Adrenal gland (tissue), 12 donors: ENCODE measurements around the gene TMEM63C. TPM values are rescaled to one million over a fixed set of nuclear protein-coding genes. Genes with fewer than 3 reads are reported as not detected.

Experiments used
- DNase-seq, 7 donors: peaks; one replicate each; pipeline ENCODE4 v3.0.0-alpha.2; 2019 to 2020
- H3K27ac ChIP-seq, 5 donors: fragments of 200-600 bp; sonication (generic) in 4 of 5; 1 replicate in 3 of 5; 2 replicates in 2 of 5; pipeline versions ENCODE4 v1.5.1 to v1.8.0; 2016 to 2020; ENCODE audit warnings: mild to moderate bottlenecking in 1 of 5
- H3K27me3 ChIP-seq: fragments of 200-600 bp; 2 replicates; pipeline ENCODE4 v1.8.0; 2021
- H3K36me3 ChIP-seq, 2 donors: fragments of 200-600 bp; replicated peaks in 1 of 2; 1 replicate in 1 of 2; 2 replicates in 1 of 2; pipeline versions ENCODE4 v1.5.1 to v1.8.0; 2018 to 2022
- H3K4me1 ChIP-seq, 2 donors: fragments of 200-600 bp; replicated peaks in 1 of 2; 1 replicate in 1 of 2; 2 replicates in 1 of 2; pipeline versions ENCODE4 v1.5.1 to v1.8.0; 2018 to 2021
- H3K4me3 ChIP-seq, 4 donors: fragments of 200-600 bp; sonication (generic) in 3 of 4; one replicate each; pipeline ENCODE4 v1.5.1; 2016 to 2018
- H3K9me3 ChIP-seq, 3 donors: fragments of 200-600 bp; sonication (generic) in 1 of 3; replicated peaks in 1 of 3; 1 replicate in 2 of 3; 2 replicates in 1 of 3; pipeline versions ENCODE4 v1.5.1 to v1.8.0; 2016 to 2021
- POLR2A ChIP-seq, 2 donors: fragments of 450-650 bp; IDR thresholded peaks; one replicate each; pipeline ENCODE4 v1.6.1; 2017; ENCODE audit warnings: antibody characterized with exemption in 2 of 2, mild to moderate bottlenecking in 2 of 2, moderate library complexity in 1 of 2
- WGBS, 4 donors: extraction: QIAGEN DNeasy Blood & Tissue Kit in 2 of 4; methylation state at CpG; one replicate each; pipeline versions ENCODE4 v1.1.5 to v1.1.7; 2013 to 2017; 5-methylcytosine and 5-hydroxymethylcytosine counted together
- intact Hi-C, 2 donors: fragments of 100-400 bp; cut with DNase I; formaldehyde crosslinking; loops; one replicate each; pipeline versions ENCODE4 v1.14.1 to v1.15.0; 2022 to 2023
- polyA plus RNA-seq, 3 donors: library from polyadenylated mRNA; stranded (reverse); fragments of 200-250 nt in 2 of 3; fragments of 350-450 nt in 1 of 3; fragmentation: Illumina TruSeq in 1 of 3; extraction: RNeasy Lipid Tissue Mini Kit (QIAGEN cat#74804) in 1 of 3; gene quantifications; one replicate each; pipeline ENCODE4 v1.2.3, GENCODE V29; 2013 to 2014
- total RNA-seq, 9 donors: library from RNA; depleted of rRNA in 4 of 9; stranded (reverse); fragments of >200 nt in 4 of 9; fragments of 120-200 nt in 1 of 9; fragmentation: NEBNext Ultra II Directional in 1 of 9; extraction: Animal tissue kit (Norgen Biotek cat#: 25700) in 1 of 9; gene quantifications; one replicate each; pipeline versions ENCODE4 v1.1.0 to v1.2.4, GENCODE V29; 2013 to 2023
- TF ChIP-seq, protein P1 (sequence below), 6 experiments: fragments of 450-650 bp in 4 of 6; fragments of 200-600 bp in 2 of 6; sonication (generic) in 1 of 6; IDR thresholded peaks; 1 replicate in 5 of 6; 2 replicates in 1 of 6; pipeline versions ENCODE4 v1.5.1 to v1.8.0; 2016 to 2021; ENCODE audit warnings: antibody characterized with exemption in 6 of 6, mild to moderate bottlenecking in 2 of 6, moderate library complexity in 1 of 6
- donor health status: healthy with polysubstance abuse.
- donor health status: Bipolar disorder and iron deficiency.
- donor health status: DM: yes; HTN: yes; CAD: no.
- donor health status: DM: no; HTN: no; CAD: no.
- donor health status: DM: no; HTN: no; CAD: no.
- donor health status: DM: yes; HTN: yes; CAD: no.

The TMEM63C gene
- total and polyA plus RNA-seq, 12 donors = 2.7 to 21.2 (median 8.3) TPM

DNA sequence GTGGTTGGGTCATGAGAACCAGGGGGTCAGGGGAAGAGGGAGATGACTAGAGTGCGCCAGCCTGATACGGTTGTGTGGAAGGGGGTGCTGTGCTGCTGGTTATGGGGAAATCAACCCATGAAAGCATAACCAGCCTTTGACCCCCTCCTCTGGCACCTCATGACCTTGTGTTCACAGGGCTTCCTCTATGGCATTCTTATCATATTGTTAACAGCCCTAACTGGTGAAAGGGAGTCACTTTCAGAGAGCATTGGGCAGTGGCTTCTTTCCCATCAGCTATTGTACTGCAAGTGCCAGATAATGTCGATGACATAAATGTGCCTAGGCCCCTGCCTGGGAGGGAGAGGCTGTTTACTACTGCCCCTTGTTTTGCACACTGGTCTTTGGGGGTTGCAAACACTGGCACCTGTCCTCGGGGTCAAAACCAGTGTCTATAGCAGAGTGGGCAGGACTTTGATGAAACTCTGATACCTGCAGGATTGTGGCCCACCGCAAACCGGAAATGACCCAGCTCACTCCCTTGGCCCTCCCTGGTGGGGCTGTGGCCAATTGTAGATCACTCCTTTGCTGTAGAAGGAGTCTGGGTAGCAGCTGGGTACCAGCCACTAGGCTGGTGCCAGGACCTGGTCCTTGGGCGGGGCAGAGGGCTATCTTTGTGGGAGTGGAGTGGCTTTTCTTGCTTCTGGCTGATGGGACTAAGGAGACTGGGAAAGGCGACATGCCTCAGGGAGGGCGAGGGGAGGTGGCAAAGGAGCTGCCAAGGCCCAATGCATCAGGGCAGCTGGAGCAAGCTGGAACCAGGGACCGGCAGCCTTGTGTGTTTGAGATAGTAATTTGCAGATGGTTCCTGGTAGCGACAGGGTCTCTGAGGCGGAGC, 634 bp upstream of the TMEM63C start:
- H3K27me3 ChIP-seq = peaks cover 7% of the 10 kb centered on the region
- intact Hi-C loops = no loop called here
- WGBS, 4 donors = 36 to 49% (median 42%) methylated on average over 7 to 12 of the region's 12 CpGs
- no peaks in the 10 kb centered on the region for H3K36me3 ChIP-seq
- H3K4me3 ChIP-seq = peak overlapping the region in 1 of 4 donors; percentile 68
- no peak for DNase-seq
- no peaks in the 10 kb centered on the region for H3K9me3 ChIP-seq
- peaks cover 8 to 17% of the 10 kb centered on the region in 2 donors for H3K4me1 ChIP-seq
- TF ChIP-seq, protein P1, sequence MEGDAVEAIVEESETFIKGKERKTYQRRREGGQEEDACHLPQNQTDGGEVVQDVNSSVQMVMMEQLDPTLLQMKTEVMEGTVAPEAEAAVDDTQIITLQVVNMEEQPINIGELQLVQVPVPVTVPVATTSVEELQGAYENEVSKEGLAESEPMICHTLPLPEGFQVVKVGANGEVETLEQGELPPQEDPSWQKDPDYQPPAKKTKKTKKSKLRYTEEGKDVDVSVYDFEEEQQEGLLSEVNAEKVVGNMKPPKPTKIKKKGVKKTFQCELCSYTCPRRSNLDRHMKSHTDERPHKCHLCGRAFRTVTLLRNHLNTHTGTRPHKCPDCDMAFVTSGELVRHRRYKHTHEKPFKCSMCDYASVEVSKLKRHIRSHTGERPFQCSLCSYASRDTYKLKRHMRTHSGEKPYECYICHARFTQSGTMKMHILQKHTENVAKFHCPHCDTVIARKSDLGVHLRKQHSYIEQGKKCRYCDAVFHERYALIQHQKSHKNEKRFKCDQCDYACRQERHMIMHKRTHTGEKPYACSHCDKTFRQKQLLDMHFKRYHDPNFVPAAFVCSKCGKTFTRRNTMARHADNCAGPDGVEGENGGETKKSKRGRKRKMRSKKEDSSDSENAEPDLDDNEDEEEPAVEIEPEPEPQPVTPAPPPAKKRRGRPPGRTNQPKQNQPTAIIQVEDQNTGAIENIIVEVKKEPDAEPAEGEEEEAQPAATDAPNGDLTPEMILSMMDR (IDR thresholded peaks at IDR 0.05) = no peak
- TF ChIP-seq POLR2A (IDR thresholded peaks at IDR 0.05) = no peak
- H3K27ac ChIP-seq = peak overlapping the region in 1 of 5 donors; percentile 17

DNA sequence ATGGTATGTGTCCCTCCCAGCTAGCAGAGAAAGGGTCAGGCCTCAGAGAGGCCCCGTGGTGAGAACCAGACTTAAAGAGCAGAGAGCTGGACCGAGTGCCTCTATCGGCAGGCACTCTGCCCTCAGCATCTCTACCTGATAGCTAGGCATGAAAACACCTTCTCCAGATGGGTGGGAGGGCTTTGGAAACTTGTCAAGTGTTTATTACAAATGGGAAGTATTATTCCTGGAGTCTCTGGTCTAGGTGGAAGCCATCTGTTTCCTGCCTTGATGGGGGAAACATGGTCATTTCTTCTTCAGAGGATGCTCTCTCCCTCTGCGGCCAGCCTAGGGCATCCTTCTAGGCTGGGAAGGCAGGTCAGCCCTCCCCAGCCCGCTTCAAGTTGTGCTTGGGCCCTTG, 2.3 kb downstream of the TMEM63C start:
- Histone ChIP-seq H3K4me3 (no peak overlapping the region), H3K4me1 (peaks cover 15 to 28% of the 10 kb centered on the region in 2 donors), H3K27ac (no peak overlapping the region), H3K27me3 (peaks cover 7% of the 10 kb centered on the region), H3K36me3 (no peaks in the 10 kb centered on the region), H3K9me3 (no peaks in the 10 kb centered on the region)
- TF ChIP-seq, protein P1 (IDR thresholded peaks at IDR 0.05) = no peak
- no peak for TF ChIP-seq POLR2A (IDR thresholded peaks at IDR 0.05)
- 52 to 77% (median 70%) methylated on average over 4 to 5 of the region's 5 CpGs for WGBS, 4 donors
- intact Hi-C loops = no loop called here
- DNase-seq = no peak

DNA sequence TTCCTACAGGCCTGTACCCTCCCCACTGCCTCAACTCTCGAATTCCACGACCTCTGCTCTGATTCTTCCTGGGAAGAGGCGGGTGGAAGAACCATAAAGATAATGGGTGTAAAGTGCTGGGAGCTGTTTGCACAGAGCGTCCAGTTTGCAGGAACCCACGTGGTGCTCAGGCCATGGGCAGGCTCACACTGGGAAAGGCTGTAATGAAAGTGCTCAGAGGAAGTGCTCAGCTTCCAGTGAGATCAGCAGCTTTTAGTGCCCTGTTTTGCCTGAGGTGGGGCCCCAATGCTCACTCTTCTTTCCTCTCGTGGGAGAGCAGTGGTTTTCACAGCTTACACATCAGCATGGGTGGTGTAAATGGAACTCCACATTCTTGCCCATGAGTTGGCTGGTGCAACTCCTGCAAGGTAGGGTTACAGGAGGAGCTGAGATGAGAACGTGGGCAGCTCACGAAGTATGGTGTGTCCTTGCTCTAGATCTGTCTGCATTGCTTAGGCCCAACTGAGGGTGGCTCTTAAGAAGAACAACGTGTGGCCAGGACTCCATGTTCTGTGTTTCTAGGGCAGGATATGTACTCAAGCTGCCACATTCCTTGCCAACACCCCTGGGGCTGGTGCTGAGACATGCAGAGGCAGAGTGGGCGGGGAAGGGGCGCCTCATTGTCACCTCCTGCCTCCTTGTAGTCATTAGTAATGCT, 2.9 kb downstream of the TMEM63C start:
- TF ChIP-seq POLR2A (IDR thresholded peaks at IDR 0.05) = no peak
- TF ChIP-seq, protein P1 (IDR thresholded peaks at IDR 0.05) = no peak

DNA sequence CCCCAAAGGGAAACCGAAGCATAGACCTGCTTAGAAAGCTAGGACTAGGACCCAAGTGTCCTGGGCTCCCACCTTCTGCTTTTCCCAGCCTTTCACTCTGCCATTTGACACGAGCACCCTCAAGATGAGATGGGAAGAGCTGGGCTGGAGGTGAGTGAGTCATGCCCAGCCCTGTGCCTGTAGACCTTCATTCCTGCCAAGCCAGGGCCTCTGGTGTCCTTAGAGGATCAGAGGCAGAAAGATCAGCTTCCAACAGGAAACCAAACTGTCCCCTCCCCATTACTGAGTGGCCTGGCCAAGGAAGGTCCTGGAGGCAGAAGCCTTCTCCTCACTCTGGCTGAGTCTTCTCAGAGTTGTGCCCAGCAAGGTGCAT, 3.5 kb downstream of the TMEM63C start:
- peaks cover 7% of the 10 kb centered on the region for H3K27me3 ChIP-seq
- intact Hi-C loops = no loop called here
- 25 to 74% (median 57%) methylated on average over 1 to 2 of the region's 2 CpGs for WGBS, 4 donors

More for the DNA sequence above, 2.9 kb downstream of the TMEM63C start:
- no peak for DNase-seq
- peaks cover 7% of the 10 kb centered on the region for H3K27me3 ChIP-seq
- peaks cover 15 to 28% of the 10 kb centered on the region in 2 donors for H3K4me1 ChIP-seq
- intact Hi-C loops = no loop called here
- H3K4me3 ChIP-seq = no peak overlapping the region
- H3K36me3 ChIP-seq = no peaks in the 10 kb centered on the region
- H3K27ac ChIP-seq = no peak overlapping the region
- no peaks in the 10 kb centered on the region for H3K9me3 ChIP-seq
- WGBS, 4 donors = 60 to 74% (median 68%) methylated on average over 7 to 11 of the region's 11 CpGs

More for the DNA sequence above, 3.5 kb downstream of the TMEM63C start:
- peaks cover 15 to 28% of the 10 kb centered on the region in 2 donors for H3K4me1 ChIP-seq
- no peaks in the 10 kb centered on the region for H3K36me3 ChIP-seq
- H3K4me3 ChIP-seq = no peak overlapping the region
- no peak overlapping the region for H3K27ac ChIP-seq
- peak in 4 of 7 donors; percentile 19 to 43 (median 41) for DNase-seq
- TF ChIP-seq, protein P1 (IDR thresholded peaks at IDR 0.05) = no peak
- no peaks in the 10 kb centered on the region for H3K9me3 ChIP-seq
